ENCODE results near the gene TOGARAM2. TPM values are rescaled to one million over a fixed set of nuclear protein-coding genes. Genes with fewer than 3 reads are reported as not detected.
A peak's percentile ranks its signal among the peaks of the same experiment; 100 is the strongest.
"Not testable (repeated sequence)": the region's sequence is repeated elsewhere in the genome, so short reads cannot be mapped to it uniquely, and the experiment has no call there.

TOGARAM2 gene
- total RNA-seq, 1 donor from 2014 or later = 5.3 TPM

DNA sequence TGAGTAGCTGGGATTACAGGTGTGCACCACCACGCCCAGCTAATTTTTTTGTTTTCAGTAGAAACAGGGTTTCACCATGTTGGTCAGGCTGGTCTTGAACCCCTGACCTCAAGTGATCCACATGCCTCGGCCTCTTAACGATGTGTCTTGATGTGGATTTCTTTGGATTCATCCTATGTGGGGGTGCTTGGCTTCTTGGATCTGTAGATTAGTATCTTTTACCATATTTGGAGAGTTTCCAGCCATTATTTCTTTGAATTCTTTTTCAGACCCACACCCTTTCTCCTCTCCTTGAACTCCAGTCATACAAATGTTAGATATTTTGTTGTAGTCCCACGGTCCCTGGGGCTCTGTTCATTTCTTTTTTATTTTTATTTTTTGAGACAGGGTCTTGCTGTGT, 6.8 kb upstream of the TOGARAM2 start:
- intact Hi-C loops (cut with DNase I) = no loop called here
- ATAC-seq (no peak), DNase-seq (ENCODE audit: low spot score) (no peak)

- ATAC-seq (no peak), DNase-seq (ENCODE audit: low spot score) (no peak)
- intact Hi-C loops (cut with DNase I) = no loop called here
Observed at GRCh38 chr2:28975671-28976070, 5.4 kb upstream of the TOGARAM2 start.

DNA sequence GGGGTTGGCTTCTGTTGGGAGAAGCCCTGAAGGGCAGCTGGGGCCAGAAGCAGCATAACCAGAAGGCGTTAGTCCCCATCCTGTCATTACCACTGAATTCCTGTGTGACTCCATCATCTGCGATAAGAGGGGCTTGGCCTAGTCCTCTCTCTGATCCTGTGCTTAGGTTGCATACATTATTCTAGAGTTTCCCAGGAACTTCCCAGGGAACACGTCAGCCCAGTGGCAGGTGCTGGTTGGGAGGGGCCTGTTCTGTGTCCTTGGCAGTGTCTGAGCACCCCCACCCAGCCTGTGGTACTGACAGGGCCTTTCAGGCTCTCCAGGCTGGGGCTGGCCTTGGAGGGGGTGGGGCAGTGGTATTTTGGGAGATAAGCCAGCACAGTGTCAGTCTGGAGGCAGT, 4.5 kb upstream of the TOGARAM2 start:
- DNase-seq (ENCODE audit: low spot score) (no peak), ATAC-seq (no peak)
- intact Hi-C loops (cut with DNase I) = no loop called here

DNA sequence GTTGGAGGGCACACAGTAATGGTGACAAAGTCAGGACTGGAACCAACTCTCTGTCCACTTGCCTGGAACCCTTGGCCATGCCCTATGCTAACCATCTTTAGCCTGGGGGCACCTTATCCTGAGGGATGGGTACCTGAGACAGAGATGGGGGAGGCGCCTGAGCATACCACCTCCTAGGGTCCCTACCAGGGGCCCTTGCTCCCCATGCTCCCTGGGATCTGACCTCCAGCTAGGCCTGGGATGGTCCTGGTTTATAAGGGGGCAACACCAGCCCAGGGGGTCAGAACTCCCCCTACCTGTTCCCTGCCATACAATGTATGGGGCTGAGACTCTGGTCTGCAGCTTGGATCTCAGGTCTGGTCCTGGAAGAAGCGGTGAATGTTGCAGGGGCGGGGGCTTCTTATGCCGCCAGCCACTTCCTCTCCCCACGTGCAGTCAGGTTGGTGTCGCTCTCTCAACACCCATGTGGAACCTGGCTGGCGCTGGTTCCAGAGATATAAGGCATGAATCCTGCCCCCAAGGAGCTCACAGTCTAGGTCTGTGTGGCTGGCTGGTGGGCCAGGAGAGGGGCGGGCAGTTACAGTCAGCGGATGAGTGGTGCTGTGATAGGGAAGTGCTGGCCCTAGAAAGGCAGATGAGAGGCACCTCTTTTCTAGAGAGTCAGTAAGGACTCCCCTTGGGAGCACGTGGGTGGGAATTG, 3.8 kb upstream of the TOGARAM2 start:
- DNase-seq (ENCODE audit: low spot score) = no peak
- no peak for ATAC-seq
- intact Hi-C loops (cut with DNase I) = no loop called here

- ATAC-seq; intact Hi-C loops (cut with DNase I): not testable (repeated sequence)
- peak; percentile 23 for DNase-seq (ENCODE audit: low spot score)
Observed at GRCh38 chr2:28978001-28978400, 3.1 kb upstream of the TOGARAM2 start.

DNA sequence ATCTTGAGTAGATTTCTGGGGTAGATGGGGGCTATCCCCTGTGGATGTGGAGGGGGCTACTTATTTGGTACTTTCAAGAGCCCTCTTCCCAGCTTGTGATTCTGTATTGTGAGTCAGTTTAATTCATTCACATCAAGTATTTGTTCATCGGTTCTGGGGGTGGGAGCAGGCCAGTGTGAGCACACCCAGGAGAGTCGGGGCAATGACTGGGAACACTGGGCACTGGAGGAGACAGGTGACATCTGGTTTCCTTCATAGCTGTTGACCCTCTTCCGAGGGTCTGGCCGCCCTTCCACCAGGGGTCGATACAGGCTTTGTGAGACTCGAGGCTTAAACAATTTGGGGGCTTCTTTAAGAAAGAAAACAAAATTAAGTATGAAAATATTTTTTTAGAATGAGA, 2.5 kb upstream of the TOGARAM2 start:
- intact Hi-C loops (cut with DNase I) = no loop called here
- ATAC-seq (no peak), DNase-seq (ENCODE audit: low spot score) (peak; percentile 19)

DNA sequence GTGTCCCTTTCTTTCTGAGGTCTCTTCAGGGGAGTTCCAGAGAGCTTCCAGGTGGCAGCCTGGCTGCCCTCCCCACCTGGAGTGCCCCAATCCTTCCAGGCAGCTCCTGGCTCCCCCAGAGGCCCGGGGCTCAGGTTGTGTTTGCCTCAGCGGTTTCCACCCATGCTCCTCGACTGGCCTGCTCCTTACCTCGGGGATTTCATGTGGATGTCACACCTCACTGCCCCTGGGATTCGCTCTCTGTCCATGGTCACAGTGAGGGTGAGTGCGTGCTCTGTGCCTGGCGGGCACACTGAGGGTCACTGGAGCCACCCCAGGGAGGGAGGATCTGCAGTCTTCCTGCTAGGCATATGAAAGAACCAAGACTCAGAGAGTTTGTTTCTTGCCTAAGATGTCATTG, 2.1 kb upstream of the TOGARAM2 start:
- intact Hi-C loops (cut with DNase I) = no loop called here
- DNase-seq (ENCODE audit: low spot score) = peak; percentile 28
- no peak for ATAC-seq

DNA sequence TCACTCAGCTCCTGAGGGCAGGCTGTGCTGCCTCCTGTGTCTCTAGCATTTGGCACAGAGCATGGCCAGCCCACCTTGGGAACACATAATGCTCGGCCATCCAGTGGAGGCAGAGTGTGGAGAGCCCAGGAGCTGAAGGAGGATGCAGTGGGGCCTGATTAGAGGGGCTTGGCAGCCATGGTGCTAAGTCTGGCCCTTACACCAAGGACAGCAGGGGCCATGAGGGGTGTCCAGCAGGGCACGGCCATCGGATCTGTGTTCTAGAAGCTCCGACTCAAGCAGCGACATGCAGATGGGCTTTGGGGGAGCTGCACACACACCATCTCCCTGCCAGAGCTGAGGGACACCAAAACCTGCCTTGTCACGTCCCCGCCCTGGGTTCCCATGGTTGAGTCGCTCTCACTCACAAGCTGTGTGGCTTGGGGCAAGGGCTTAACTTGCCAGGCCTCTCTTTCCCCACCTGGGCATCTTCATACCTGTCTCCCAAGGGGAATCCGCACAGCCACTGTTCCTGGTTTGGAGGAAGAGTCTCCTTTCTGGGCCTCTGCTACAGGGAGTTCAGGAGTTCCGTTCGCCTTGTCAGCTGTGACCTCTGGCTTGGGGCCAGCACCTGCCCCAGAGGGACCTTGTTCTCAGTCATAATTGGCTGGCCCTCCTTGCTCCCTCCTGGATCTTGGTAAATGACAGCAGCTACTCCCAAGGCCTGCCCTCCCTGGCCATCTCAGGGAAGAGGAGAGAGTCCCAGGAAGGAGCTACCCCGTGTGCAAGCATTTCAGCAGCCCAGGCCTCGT, 1.3 kb upstream of the TOGARAM2 start:
- no peak for ATAC-seq
- DNase-seq (ENCODE audit: low spot score) = no peak
- intact Hi-C loops (cut with DNase I) = no loop called here

- ATAC-seq (no peak), DNase-seq (ENCODE audit: low spot score) (no peak)
- intact Hi-C loops (cut with DNase I) = no loop called here
Observed at GRCh38 chr2:28980368-28981015, 606 bp upstream of the TOGARAM2 start.

GRCh38 chr2:28981620-28982376, 700 bp downstream of the TOGARAM2 start:
- intact Hi-C loops (cut with DNase I) = no loop called here
- peak; percentile 67 for ATAC-seq
- DNase-seq (ENCODE audit: low spot score) = no peak

DNA sequence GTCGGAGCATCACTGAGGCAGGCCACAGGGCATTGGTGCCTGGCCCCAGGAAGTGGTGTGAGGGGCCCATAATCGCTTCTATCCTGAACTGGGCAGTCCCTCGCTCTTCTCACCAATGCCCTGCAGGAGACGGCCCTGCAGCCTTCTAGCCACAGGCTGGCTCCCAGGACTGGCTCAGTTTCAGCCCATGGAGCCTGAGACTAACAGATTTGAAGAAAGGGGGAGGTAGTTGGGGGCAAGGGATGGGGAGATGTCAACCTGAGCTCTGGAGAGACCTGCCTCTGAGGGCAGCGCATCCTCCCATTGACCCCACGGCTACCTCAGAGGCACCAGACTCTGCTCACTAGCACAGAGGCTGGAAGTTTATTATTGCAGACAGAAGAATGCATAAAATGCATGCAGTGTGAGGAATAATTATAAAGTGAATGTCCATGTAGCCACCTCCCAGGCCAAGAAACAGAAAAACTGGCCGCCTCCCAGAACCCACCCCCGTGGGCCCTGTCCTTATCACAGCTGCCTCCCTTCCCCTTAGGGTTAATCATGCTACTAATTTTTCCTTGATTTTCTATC, 1.4 kb downstream of the TOGARAM2 start:
- intact Hi-C loops (cut with DNase I) = no loop called here
- DNase-seq (ENCODE audit: low spot score) (no peak), ATAC-seq (no peak)

GRCh38 chr2:28986429-28986828, 5.3 kb downstream of the TOGARAM2 start:
- ATAC-seq (peak; percentile 61), DNase-seq (ENCODE audit: low spot score) (no peak)
- intact Hi-C loops (cut with DNase I) = no loop called here

DNA sequence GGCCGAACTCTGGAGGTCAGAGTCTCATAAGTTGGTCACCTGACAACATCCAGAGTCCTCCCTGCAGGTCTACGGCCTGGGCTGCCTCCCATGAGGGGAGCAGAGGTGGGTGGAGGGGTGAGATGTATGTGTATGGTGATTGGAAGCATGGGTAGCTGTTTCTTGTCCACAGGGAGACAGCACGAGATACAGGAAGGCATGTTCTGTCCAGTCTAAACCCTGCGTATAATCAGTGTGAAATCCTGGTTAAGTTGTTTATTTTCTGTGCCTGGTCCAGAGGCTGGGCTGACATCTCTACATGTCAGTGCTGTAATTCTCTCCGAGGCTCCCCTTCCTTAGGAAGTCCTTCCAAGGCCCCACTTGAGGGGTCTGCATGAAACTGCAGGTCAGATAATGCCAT, 8.9 kb downstream of the TOGARAM2 start:
- no peak for DNase-seq (ENCODE audit: low spot score)
- ATAC-seq = no peak
- intact Hi-C loops (cut with DNase I) = no loop called here

- intact Hi-C loops (cut with DNase I) = no loop called here
- DNase-seq (ENCODE audit: low spot score) (no peak), ATAC-seq (no peak)
Observed at GRCh38 chr2:28990445-28990844, 9.3 kb downstream of the TOGARAM2 start.

DNA sequence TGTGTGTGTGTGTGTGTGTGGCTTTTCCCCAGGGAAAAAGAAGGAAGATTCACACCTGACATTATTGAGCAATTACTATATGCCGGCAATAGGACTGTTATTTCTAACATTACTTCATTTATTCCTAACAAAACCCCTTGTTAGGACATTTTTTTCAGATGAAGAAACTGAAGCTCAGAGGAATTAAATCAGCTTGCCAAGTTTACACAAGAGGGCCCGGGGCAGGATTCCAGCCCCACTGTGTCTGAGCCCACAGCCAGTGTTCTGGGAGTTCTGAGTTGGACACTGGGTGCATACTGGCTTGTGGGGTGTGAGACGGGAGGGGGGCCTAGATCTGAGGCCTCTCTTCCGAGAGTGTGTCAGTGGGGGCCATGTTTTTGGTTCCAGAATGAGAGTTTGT, 9.9 kb downstream of the TOGARAM2 start:
- intact Hi-C loops (cut with DNase I) = no loop called here
- ATAC-seq (peak; percentile 47), DNase-seq (ENCODE audit: low spot score) (no peak)

DNA sequence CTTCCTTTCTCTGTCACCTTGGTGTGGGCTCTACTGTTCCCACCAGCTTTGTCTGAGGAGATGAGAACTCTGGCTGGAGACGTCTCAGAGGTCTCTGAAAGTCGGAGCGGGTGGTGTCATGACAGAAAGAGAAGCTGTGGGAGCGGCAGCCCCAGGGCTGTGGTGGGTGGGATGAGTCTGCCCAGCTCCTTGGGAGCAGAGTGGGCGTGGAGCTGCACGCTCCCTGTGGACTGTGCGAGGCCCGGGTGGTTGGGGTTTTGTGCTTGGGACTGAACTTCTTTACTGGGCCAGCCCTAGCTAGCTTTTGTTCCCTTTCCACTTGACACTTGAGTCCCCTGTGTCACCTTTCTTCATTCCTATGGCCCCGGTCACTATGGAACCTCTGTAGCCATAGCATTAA, 10.4 kb downstream of the TOGARAM2 start:
- DNase-seq (ENCODE audit: low spot score) (no peak), ATAC-seq (peak; percentile 14)
- intact Hi-C loops (cut with DNase I) = no loop called here

DNA sequence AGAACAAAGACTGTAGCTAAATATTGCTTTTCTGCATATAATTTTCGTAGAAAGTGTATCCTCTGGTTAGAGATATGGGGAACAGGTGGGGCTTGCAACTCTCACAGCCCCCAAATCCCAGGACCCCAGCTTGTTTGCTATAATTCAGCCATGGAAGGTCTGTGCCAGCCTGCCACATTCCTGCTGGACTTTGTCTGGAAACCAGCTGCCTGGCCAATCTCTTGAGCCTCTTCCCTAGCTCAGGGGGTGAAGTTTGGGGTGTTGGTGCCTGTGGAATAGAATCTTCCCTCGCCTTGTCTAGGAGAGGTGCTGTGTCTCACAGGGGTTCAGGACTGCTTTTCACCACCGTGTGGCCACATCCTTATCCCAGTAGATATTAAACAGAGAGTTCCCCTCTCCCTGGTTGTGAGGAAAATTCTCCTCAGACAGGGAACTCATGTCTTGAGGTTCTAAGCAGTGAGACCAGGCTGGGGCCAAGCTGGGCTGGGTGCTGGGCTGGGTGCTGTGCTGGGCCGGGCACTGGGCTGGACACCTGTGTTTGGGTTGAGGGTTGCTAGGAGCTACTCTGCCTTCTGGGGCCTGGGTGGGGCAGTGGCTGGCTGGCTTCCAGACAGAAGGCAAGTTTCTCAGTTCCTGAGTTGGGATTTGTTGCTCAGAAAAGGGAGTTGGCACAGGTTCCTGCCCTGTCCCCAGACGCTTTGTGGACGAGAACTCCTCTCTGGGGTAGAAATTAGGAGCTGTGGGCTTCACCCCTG, 12.3 kb downstream of the TOGARAM2 start:
- no peak for DNase-seq (ENCODE audit: low spot score)
- intact Hi-C loops (cut with DNase I) = no loop called here
- peak; percentile 59 for ATAC-seq

DNA sequence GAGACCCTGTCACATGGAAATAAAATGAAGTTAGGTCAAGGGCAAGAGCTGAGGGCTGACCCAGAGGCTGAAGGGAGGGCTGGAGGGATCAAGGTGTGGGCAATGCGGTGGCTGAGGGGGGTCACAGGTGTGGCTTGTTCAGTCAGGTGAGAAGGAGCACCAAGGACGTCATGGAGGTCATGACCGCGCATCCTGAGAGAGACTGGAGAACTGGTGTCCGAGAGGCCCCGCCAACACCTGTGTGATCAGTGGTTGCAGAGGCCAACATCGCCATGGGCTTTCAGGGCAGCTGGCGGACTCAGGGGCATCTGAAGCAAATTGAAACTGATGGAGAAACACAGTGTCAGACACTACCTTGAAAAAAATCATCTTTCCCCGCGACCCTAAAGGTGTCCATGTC, 13.0 kb downstream of the TOGARAM2 start:
- intact Hi-C loops (cut with DNase I) = no loop called here
- ATAC-seq = no peak
- DNase-seq (ENCODE audit: low spot score) = no peak

DNA sequence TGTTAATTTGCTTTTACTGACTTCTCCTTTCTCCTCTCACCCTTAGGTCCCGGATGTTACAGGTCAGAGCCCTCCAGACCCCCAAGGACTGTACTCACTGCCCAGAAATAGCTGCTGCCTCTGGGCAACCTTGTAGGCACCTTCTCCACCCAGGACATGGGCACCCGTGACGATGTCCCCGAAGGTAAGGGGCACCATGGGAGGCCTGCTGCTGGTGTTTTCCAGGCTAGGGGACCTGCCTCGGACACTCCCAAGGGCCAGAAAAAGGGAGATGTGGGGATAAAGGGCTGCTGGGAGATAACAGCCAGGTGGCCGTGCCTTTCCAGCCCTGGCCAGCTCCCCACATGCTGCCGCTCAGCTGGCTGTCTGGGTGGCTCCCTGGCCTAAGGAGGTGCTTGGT, 13.6 kb downstream of the TOGARAM2 start:
- DNase-seq (ENCODE audit: low spot score) (no peak), ATAC-seq (no peak)
- intact Hi-C loops (cut with DNase I) = no loop called here

All from sciatic nerve (tissue), 2 donors.